ENCODE data around the gene ADAMTS5.
A peak's percentile ranks its signal among the peaks of the same experiment; 100 is the strongest.

The ADAMTS5 gene

DNA sequence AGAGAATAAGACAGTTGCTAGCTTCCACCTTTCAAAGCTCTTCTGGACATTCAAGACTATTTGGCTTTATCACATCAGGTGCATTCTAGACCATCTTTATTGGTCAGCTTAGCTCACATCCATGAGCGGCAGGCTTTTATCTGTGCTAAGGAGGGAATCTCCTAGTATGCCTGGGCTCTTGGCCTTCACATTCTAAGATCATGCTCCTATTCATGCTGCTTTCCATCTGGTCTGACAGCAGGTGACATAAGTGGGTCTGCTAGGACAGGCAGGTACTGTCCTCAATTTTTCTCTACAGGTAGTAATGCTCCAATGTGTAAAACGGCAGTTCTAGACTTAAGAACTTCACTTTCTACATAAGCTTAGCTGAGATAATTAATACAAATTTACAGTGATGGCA is 82.5 kb downstream of the ADAMTS5 start:
- H3K4me3 ChIP-seq (ENCODE audit: low read depth, low read length), result no peak overlapping the region
- TF ChIP-seq, protein P1, sequence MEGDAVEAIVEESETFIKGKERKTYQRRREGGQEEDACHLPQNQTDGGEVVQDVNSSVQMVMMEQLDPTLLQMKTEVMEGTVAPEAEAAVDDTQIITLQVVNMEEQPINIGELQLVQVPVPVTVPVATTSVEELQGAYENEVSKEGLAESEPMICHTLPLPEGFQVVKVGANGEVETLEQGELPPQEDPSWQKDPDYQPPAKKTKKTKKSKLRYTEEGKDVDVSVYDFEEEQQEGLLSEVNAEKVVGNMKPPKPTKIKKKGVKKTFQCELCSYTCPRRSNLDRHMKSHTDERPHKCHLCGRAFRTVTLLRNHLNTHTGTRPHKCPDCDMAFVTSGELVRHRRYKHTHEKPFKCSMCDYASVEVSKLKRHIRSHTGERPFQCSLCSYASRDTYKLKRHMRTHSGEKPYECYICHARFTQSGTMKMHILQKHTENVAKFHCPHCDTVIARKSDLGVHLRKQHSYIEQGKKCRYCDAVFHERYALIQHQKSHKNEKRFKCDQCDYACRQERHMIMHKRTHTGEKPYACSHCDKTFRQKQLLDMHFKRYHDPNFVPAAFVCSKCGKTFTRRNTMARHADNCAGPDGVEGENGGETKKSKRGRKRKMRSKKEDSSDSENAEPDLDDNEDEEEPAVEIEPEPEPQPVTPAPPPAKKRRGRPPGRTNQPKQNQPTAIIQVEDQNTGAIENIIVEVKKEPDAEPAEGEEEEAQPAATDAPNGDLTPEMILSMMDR (IDR thresholded peaks at IDR 0.05; ENCODE audit: low read depth, low read length, missing control alignments), result no peak
- DNase-seq (ENCODE audit: low read depth), result no peak
- in situ Hi-C loops (cut with HindIII; ENCODE audit: low sequenced_read_pairs), result no loop called here

DNA sequence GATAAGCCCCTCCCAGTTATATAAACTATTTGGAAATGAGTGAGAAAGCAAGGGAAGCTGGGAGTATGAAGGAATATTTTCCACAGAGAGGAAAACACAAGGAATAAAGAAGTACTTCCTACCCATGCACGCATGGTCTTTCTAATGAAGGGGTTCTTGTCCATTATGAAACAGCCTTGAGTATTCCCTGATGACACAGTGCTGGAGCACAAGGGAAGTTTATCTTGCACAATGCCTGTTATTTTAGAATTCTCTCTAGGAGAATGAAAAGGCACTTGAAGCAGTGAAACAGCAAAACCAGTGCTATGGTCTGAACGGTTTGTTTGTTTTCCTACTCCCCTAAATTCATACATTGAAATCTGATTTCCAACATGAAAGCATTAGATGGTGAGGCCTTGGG is 83.1 kb downstream of the ADAMTS5 start:
- no peak for DNase-seq (ENCODE audit: low read depth)
- no peak overlapping the region for H3K4me3 ChIP-seq (ENCODE audit: low read depth, low read length)
- in situ Hi-C loops (cut with HindIII; ENCODE audit: low sequenced_read_pairs), result no loop called here
- TF ChIP-seq, protein P1 (IDR thresholded peaks at IDR 0.05; ENCODE audit: low read depth, low read length, missing control alignments), result no peak

DNA sequence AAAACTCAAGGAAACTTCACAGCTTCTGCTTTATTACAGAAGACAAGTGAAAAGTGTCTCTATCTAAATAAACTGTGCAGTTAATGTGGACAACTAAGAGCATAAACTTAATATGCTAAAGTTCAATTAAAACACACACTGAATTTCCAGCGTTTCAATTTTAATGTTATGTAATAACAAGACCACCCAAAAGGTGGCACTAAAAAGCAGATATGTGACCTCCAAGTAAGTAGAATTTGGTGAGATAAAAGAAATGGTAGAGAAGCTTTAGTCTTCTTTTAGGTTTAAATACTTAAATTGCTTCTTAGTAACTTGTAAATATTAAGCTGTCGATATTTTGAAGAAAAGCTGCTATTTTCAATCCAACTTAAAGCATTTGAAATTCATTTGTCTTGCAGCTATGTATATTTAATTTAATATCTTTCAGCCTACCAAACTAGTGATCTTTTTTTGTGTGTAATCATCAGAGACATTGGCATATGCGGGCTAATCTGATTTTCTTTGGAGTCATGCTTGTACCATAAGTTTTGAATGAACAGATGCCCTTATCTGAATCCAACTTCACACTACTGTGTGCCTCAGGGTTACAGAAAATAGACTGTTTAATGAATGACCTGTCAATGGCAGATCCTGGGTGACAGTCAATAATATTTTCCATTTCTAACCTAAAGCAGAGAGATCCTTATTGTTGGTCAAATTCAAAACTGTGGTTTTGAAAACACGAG is 85.2 kb downstream of the ADAMTS5 start:
- in situ Hi-C loops (cut with HindIII; ENCODE audit: low sequenced_read_pairs), result no loop called here
- DNase-seq (ENCODE audit: low read depth), result peak; percentile 31
- TF ChIP-seq, protein P1 (IDR thresholded peaks at IDR 0.05; ENCODE audit: low read depth, low read length, missing control alignments), result peak; percentile 23
- H3K4me3 ChIP-seq (ENCODE audit: low read depth, low read length), result no peak overlapping the region

DNA sequence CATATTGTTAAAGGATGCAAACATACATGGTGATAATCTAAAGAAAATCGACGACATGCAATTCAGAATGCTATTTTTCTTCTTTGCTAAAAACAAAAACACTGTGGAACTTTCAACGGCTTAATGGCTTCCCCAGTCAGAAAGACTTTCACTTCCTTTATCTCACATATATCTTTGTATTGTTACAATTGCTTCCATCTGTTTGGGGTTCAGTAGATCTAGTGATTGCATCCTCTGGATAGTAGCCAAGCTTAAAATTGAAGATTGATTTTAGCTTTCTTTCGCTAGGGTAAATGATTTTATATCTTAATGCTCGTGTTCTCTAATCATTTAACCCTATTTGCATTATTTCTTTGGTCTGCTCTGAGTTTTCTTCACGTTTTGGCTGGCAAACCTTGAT is 89.9 kb downstream of the ADAMTS5 start:
- in situ Hi-C loops (cut with HindIII; ENCODE audit: low sequenced_read_pairs), result no loop called here
- TF ChIP-seq, protein P1 (IDR thresholded peaks at IDR 0.05; ENCODE audit: low read depth, low read length, missing control alignments), result no peak
- no peak for DNase-seq (ENCODE audit: low read depth)
- H3K4me3 ChIP-seq (ENCODE audit: low read depth, low read length), result no peak overlapping the region

DNA sequence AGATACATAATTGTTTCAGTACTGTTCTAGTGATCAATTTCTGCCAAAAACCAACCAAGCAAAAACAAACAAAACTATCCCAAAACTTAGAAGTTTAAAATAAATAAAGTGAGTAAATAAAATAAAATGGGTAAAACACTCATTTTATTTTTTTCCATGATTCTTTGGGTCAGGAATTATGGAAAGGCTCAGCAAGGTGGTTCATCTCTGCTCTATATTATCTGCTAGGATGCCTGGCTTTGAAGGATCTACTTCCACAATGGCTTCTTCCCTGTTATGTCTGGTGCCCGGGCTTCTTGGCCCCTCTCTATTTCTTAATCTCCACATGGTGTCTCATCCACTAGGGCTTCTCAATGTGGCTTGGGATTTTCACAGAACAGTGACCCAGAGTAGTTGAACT is 92.5 kb downstream of the ADAMTS5 start:
- no peak for DNase-seq (ENCODE audit: low read depth)
- no peak overlapping the region for H3K4me3 ChIP-seq (ENCODE audit: low read depth, low read length)
- TF ChIP-seq, protein P1 (IDR thresholded peaks at IDR 0.05; ENCODE audit: low read depth, low read length, missing control alignments), result no peak
- in situ Hi-C loops (cut with HindIII; ENCODE audit: low sequenced_read_pairs), result loop anchor here (25.0 kb wide), 2 partner anchors 813 to 1863 kb away; no protein-coding TSS in a partner anchor
